Brain microvascular endothelial cell (primary cell): ENCODE results near the gene MGAT3.
A peak's percentile ranks its signal among the peaks of the same experiment; 100 is the strongest.

Experiments
- DNase-seq: peaks from one replicate; pipeline ENCODE4 v3.0.0-alpha.2; 2020
- H3K27ac ChIP-seq: fragments of 250-450 bp; sonication (Bioruptor Pico); 2 replicates; pipeline ENCODE4 v1.5.1; 2020; ENCODE audit warnings: mild to moderate bottlenecking, moderate library complexity
- H3K27me3 ChIP-seq: fragments of 250-450 bp; sonication (Bioruptor Pico); replicated peaks from 2 replicates; pipeline ENCODE4 v1.5.1; 2020; ENCODE audit warnings: mild to moderate bottlenecking
- H3K36me3 ChIP-seq: fragments of 250-450 bp; sonication (Bioruptor Pico); replicated peaks from 2 replicates; pipeline ENCODE4 v1.5.1; 2020; ENCODE audit warnings: mild to moderate bottlenecking
- H3K4me3 ChIP-seq: 2 replicates; pipeline ENCODE4 v1.5.1; 2011; ENCODE audit warnings: low read depth, mild to moderate bottlenecking, control low read depth, low read length, moderate library complexity
- CTCF ChIP-seq: IDR thresholded peaks from 2 replicates; pipeline ENCODE4 v1.5.1; 2011; ENCODE audit warnings: low read depth, mild to moderate bottlenecking, moderate library complexity, low read length, control low read depth, inconsistent platforms; ENCODE audit errors: missing control alignments
- in situ Hi-C: cut with HindIII; loops from 2 replicates; pipeline ENCODE4 v1.10.0; 2017; ENCODE audit warnings: low sequenced_read_pairs, low pct_ligation_motif_present

The MGAT3 gene

GRCh38 chr22:39493759-39494158 lies 36.9 kb downstream of the MGAT3 start:
- Histone ChIP-seq H3K27me3 (no peaks in the 10 kb centered on the region), H3K4me3 (no peak overlapping the region), H3K36me3 (no peaks in the 10 kb centered on the region), H3K27ac (no peak overlapping the region)
- in situ Hi-C loops = no loop called here
- peak; percentile 67 for DNase-seq
- no peak for TF ChIP-seq CTCF

- Histone ChIP-seq H3K27me3 (no peaks in the 10 kb centered on the region), H3K27ac (no peak overlapping the region), H3K36me3 (no peaks in the 10 kb centered on the region), H3K4me3 (no peak overlapping the region)
- no peak for DNase-seq
- TF ChIP-seq CTCF = no peak
- in situ Hi-C loops = no loop called here
Observed at GRCh38 chr22:39494471-39495120, 37.8 kb downstream of the MGAT3 start.

- Histone ChIP-seq H3K27ac (no peak overlapping the region), H3K36me3 (no peaks in the 10 kb centered on the region), H3K27me3 (no peaks in the 10 kb centered on the region), H3K4me3 (no peak overlapping the region)
- in situ Hi-C loops = no loop called here
- DNase-seq = peak; percentile 67
- peak; percentile 93 for TF ChIP-seq CTCF
Observed at GRCh38 chr22:39496131-39496838, 39.5 kb downstream of the MGAT3 start.

GRCh38 chr22:39497429-39497828 lies 40.6 kb downstream of the MGAT3 start:
- no peaks in the 10 kb centered on the region for H3K36me3 ChIP-seq
- DNase-seq = no peak
- H3K4me3 ChIP-seq = no peak overlapping the region
- TF ChIP-seq CTCF = no peak
- H3K27me3 ChIP-seq = no peaks in the 10 kb centered on the region
- H3K27ac ChIP-seq = no peak overlapping the region
- in situ Hi-C loops = no loop called here

GRCh38 chr22:39498368-39498767 lies 41.6 kb downstream of the MGAT3 start:
- Histone ChIP-seq H3K4me3 (no peak overlapping the region), H3K27ac (no peak overlapping the region), H3K27me3 (no peaks in the 10 kb centered on the region), H3K36me3 (no peaks in the 10 kb centered on the region)
- in situ Hi-C loops = no loop called here
- no peak for DNase-seq
- TF ChIP-seq CTCF = no peak

GRCh38 chr22:39498802-39499201 lies 42.0 kb downstream of the MGAT3 start:
- no peak for DNase-seq
- no peak for TF ChIP-seq CTCF
- in situ Hi-C loops = no loop called here
- Histone ChIP-seq H3K27ac (no peak overlapping the region), H3K4me3 (no peak overlapping the region), H3K36me3 (no peaks in the 10 kb centered on the region), H3K27me3 (no peaks in the 10 kb centered on the region)
